Right kidney (tissue), 1 donor: ENCODE data around the gene SLC6A11.

Source experiments
- DNase-seq: peaks from one replicate; pipeline ENCODE4 v3.0.0-alpha.2; 2016

The SLC6A11 gene

DNA sequence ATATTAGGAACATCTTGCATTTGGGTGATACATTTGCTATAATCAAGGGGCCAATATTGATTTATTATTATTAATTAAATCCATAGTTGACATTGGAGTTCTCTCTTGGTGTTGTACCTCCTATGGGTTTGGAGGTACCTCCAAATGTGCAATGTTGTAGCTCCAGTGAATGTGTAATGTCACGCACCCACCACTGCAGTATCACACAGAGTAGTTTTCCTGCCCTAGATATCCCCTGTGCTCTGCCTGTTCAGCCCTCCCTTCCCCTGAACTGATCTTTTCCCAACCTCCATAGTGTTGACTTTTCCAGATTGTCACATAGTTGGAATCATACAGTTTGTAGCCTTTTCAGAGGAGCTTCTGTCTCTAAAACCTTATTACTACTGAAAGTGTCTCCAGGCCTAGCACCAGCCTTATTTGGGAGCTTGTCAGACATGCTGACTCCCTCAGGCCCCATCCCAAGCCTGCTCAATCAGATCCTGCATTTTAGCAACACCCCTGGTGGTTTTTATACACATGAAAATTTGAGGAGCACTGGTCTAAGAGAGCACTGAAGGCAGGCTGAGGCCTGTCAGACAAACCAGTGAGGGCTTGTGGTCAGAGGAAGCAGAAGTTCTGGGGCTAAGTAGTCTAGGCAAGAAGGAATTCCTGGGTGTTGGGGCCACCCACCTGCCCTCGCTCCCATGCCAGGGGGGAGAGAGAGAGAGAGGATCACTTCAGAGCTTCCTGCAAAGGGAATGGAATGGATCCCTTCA, 73.4 kb downstream of the SLC6A11 start:
- DNase-seq: no peak

GRCh38 chr3:10890665-10891064, 74.6 kb downstream of the SLC6A11 start:
- no peak for DNase-seq

DNA sequence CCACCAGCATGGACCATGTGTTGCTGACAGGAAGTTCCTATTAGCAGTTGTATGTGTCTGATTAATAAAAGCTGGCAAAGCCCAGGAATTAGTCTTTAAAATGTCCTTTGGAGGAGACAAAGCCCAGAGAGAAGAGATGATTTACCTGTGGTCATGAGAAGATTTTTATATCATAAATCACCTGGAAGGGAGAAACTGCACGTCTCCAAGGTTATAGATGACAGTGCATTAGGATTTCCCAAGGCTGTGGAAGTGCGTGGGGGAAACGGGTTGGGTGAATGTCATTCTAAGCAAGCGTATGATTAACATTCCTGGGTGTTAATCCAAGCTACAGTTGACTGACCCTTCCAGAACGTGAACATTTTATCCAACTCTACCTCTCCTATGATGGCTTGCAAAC, 76.6 kb downstream of the SLC6A11 start:
- no peak for DNase-seq

- DNase-seq: no peak
These were observed 85.4 kb downstream of the SLC6A11 start for GRCh38 chr3:10901296-10901945.

DNA sequence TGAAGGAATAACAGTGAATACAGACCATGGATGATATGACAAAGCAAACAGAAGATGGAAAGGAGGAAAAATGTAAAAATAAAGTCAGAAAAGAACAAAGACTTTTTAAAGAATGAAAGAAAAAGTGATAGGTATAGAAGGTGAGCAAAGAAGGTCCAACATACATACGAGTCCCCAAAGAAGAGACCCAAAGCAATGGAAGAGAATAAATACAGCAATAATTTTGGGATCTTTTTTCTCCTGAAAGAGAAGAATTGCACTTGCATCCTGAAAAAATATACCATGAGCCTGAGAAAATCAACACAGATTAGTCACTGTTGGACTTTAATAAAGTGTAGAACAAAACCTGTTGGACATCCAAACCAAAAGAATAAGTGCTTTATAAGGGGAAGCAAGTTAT, 91.2 kb downstream of the SLC6A11 start:
- DNase-seq: no peak

GRCh38 chr3:10910367-10910766, 94.3 kb downstream of the SLC6A11 start:
- no peak for DNase-seq

GRCh38 chr3:10911350-10912002, 95.4 kb downstream of the SLC6A11 start:
- no peak for DNase-seq

DNA sequence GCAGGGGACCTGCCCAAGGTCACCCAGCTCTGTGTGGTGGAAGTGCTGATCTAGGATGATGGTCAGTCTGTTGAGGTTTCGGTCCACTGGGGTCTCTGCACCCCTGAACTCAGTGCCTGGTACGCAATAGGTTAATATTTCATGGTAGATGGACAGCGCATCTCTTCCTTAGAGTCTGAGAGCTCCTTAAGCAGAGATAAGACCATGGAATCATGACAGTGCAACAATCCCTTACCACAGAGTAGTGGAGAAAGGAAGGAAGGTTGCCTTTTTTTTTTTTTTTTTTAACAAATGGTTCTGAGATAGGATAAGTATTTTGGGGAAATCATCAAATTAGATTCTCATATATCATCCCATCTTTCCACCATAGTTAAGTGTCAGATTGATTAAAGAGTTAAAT, 96.8 kb downstream of the SLC6A11 start:
- no peak for DNase-seq

DNA sequence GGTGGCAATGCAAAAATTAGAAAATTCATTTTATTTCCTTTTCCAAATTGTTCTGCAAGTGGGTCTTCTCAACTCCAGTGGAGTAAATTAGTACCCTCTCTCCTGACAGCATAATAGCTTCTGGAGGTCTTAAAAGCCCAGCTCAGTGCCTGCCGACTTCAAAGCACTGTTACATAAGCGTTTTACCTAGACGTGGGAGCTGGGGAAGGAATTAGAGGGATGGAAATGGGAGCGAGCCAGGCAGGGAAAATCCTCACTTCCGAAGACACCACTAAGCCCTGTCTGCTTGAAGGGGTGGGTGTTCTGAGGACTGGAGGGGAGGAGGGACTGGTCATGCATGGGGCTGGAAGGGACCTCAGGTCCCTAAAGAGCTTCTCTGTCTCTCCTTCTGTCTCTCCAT, 99.3 kb downstream of the SLC6A11 start:
- DNase-seq: no peak

GRCh38 chr3:10917176-10917575, 101.1 kb downstream of the SLC6A11 start:
- no peak for DNase-seq

DNA sequence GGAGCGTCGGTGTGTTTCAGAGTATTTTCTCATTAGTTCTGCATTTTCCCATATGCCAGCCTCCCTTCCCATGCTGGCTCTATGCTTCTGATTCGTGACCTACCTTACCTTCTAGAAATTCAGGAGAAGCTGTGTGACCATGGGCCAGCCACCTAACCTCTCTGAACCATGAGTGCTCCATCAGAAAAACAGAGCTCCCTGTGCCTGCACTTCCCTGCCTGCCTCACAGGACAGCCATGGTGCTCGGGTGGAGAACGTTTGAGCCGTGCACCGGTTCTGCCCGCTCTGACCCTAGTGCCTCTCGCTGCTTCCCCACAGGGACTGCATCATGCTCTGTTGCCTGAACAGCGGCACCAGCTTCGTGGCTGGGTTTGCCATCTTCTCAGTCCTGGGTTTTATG, 102.0 kb downstream of the SLC6A11 start:
- no peak for DNase-seq

DNA sequence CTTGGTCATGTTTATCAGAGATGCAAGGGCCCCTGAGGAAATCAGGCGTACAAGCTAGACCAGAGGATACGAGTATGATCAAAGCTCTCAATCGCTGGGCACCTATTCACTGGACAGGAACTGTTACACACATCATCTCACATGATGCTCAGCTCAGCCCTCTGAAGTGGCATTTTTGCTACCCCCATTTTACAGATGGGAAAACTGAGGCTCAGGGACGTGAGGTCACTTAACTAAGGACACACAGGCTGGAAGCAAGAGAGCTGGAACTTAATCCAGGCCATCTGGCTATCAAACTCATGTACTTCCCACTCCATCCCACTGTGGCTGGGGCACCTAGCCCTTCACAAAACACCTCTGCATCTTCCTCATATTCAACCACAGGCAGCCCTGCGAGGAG, 103.6 kb downstream of the SLC6A11 start:
- no peak for DNase-seq

GRCh38 chr3:10925436-10926255, 109.6 kb downstream of the SLC6A11 start:
- no peak for DNase-seq

DNA sequence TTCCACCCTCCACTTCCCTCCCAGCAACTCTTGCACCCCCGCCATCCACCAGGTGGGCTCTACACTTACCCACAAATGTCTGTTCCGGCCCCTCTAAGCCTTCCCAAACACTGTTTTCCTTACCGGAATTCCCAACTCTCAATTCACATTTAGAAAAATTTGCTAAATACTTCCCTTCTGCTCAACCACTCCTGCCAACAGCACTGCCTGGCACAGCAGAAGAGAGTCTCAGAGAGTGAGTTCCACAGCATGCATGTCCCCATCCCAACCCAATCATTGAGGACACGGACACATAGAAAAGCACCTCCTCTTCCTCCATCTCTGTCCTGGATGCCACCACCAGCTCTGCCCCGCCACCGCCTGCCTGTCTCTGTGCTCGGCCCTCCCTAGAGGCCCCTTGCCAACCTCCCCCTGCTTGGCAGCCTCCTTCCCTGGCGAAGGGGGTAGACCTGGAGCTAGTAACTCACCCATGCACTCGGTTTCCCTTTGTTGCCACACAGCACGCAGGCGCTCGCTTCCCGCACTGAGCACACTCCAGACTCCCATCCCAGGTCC, 110.3 kb downstream of the SLC6A11 start:
- no peak for DNase-seq

DNA sequence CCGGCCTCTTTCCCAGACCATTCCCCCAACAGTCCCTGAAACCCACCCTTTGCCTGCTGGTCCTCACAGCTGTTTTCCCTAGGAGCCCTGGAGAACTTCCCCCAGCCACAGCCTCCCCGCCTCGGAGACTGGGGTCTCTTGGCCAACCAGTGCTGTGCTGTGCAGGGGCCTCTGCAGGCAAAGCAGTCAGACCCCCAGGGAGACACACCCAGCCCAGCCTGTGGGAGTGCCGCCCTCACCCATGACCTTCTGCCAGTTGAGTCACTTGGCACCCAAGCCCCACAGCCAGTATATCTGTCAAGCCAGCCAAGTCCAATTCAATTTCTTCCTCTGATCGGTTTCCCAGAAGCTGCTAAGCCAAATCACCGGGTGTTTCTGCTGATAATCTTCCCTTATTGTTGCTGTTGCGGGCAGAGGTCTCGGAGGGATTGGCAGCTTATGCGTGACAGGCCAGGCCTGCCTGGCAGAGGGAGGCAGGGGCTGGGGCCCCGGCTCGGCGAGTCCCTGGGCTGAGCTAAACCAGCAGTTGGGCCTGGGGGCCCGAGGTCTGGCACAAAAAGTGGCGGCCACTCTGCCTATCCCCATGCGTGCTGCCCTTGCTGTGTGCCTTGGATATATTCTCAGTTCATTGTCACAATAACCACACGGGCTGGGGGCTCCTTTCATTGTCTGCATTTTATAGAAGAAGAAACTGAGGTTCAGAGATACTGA, 110.9 kb downstream of the SLC6A11 start:
- no peak for DNase-seq

GRCh38 chr3:10927551-10927950, 111.5 kb downstream of the SLC6A11 start:
- DNase-seq: no peak

- DNase-seq: no peak
These were observed 112.5 kb downstream of the SLC6A11 start for GRCh38 chr3:10928407-10928960.

- no peak for DNase-seq
These were observed 113.0 kb downstream of the SLC6A11 start for GRCh38 chr3:10928961-10929471.

DNA sequence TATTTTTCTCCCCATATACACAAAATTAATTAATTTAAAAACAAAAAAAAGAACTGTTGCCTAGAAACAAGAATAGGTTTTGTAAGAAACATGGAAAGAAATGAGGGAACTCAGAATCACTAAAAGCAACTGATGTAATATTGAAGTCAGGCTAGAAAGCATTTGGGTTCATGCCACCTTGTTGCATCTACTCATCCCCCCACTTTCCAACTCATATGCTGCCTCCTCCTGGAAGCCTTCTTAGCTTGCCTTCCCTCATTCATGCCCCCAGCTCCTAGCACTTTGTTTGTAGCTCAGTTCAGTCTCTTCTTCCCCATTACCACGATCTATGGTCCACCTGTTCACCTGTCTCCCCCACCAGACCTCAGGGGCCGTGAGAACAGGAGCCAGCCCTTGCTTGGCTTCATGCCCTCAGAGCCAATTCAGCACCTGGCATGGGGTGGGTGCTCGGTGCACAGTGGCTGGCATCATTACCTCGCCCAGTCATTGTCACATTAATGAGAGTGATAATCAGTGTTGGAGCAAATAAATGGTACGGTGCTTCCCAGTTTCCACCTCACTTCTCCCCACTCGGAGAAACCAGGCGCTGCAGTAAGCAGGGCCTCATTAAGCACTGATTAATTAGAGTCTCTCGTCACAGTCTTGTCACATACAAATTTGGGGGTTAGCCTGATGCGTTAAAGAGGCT, 114.1 kb downstream of the SLC6A11 start:
- DNase-seq: no peak

DNA sequence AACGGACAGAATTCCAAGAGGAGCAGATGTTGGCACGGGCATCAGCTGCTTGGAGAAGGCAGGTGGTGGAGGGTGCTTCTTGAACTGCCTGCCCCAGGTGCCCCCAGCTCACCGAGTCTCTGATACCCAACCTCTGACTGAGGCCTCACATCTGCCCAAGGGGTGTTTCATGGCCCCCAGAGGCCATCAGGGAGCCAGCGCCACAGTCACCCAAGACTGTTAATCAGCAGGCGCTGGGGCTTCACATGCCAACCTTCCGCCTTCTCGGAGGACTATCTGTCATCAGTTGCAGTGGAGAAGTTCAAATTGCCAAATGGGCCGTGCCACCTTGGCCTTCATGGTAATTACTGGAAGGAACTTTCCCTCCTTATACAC, 114.6 kb downstream of the SLC6A11 start:
- no peak for DNase-seq

- DNase-seq: no peak
These were observed 116.6 kb downstream of the SLC6A11 start for GRCh38 chr3:10932596-10932995.
